HUES64 (cell line): ENCODE results near the gene GPAT2.
"Not testable (repeated sequence)": the region's sequence is repeated elsewhere in the genome, so short reads cannot be mapped to it uniquely, and the experiment has no call there.

Experiments
- H3K27ac ChIP-seq: 2 replicates; pipeline ENCODE4 v1.7.0; 2013; ENCODE audit warnings: low read depth, low read length, inconsistent platforms
- H3K27me3 ChIP-seq: 2 replicates; pipeline ENCODE4 v1.6.1; 2013; ENCODE audit warnings: mild to moderate bottlenecking, low read length; ENCODE audit not compliant: insufficient read depth
- H3K36me3 ChIP-seq: 2 replicates; pipeline ENCODE4 v1.6.1; 2013; ENCODE audit warnings: mild to moderate bottlenecking, low read length; ENCODE audit not compliant: insufficient read depth
- H3K4me1 ChIP-seq: 2 replicates; pipeline ENCODE4 v1.6.1; 2013; ENCODE audit warnings: mild to moderate bottlenecking, low read length, moderate library complexity; ENCODE audit not compliant: insufficient read depth
- H3K4me3 ChIP-seq: 2 replicates; pipeline ENCODE4 v1.5.1; 2013; ENCODE audit warnings: mild to moderate bottlenecking, low read length, moderate library complexity
- H3K9ac ChIP-seq: 2 replicates; pipeline ENCODE4 v1.6.1; 2013; ENCODE audit warnings: mild to moderate bottlenecking, low read depth, low read length
- H3K9me3 ChIP-seq: 2 replicates; pipeline ENCODE4 v1.6.1; 2013; ENCODE audit warnings: low read depth, low read length; ENCODE audit not compliant: insufficient read depth
- WGBS: fragments of 150-250, 120-280 bp; methylation state at CpG from one replicate; pipeline ENCODE4 v1.1.7; 2013; ENCODE audit warnings: missing lambda C conversion rate; 5-methylcytosine and 5-hydroxymethylcytosine counted together

GPAT2 gene

GRCh38 chr2:96071977-96072491, 37.3 kb upstream of the GPAT2 start:
- not testable (repeated sequence) for H3K27me3 ChIP-seq, H3K9ac ChIP-seq, H3K4me1 ChIP-seq, H3K4me3 ChIP-seq, H3K9me3 ChIP-seq, H3K36me3 ChIP-seq, H3K27ac ChIP-seq
- 81% methylated on average over 8 of the region's 8 CpGs for WGBS

- not testable (repeated sequence) for H3K36me3 ChIP-seq, H3K9me3 ChIP-seq, H3K4me1 ChIP-seq, H3K27me3 ChIP-seq, H3K27ac ChIP-seq, H3K9ac ChIP-seq, H3K4me3 ChIP-seq
- WGBS: 91% methylated on average over 15 of the region's 16 CpGs
Observed at GRCh38 chr2:96071087-96071976, 36.6 kb upstream of the GPAT2 start.

- not testable (repeated sequence) for H3K27ac ChIP-seq, H3K4me1 ChIP-seq, H3K36me3 ChIP-seq, H3K4me3 ChIP-seq, H3K9me3 ChIP-seq, H3K9ac ChIP-seq, H3K27me3 ChIP-seq
- WGBS: 89% methylated on average over 5 of the region's 5 CpGs
Observed at GRCh38 chr2:96070351-96070750, 35.6 kb upstream of the GPAT2 start.

- WGBS: 83% methylated on average over 6 of the region's 8 CpGs
- H3K4me3 ChIP-seq: not testable (repeated sequence)
Observed at GRCh38 chr2:96069878-96070277, 35.2 kb upstream of the GPAT2 start.

GRCh38 chr2:96067902-96068581, 33.3 kb upstream of the GPAT2 start:
- not testable (repeated sequence) for H3K27ac ChIP-seq, H3K4me3 ChIP-seq, H3K36me3 ChIP-seq, H3K9me3 ChIP-seq, H3K4me1 ChIP-seq, H3K27me3 ChIP-seq, H3K9ac ChIP-seq
- 70% methylated on average over 7 of the region's 9 CpGs for WGBS

More at GRCh38 chr2:96069878-96070277, 35.2 kb upstream of the GPAT2 start:
- H3K27me3 ChIP-seq, H3K4me1 ChIP-seq, H3K9ac ChIP-seq, H3K36me3 ChIP-seq, H3K9me3 ChIP-seq, H3K27ac ChIP-seq: not testable (repeated sequence)

- WGBS: 79% methylated on average over 2 of the region's 2 CpGs
- H3K36me3 ChIP-seq, H3K4me1 ChIP-seq, H3K27me3 ChIP-seq, H3K4me3 ChIP-seq, H3K27ac ChIP-seq, H3K9ac ChIP-seq, H3K9me3 ChIP-seq: not testable (repeated sequence)
Observed at GRCh38 chr2:96067098-96067660, 32.5 kb upstream of the GPAT2 start.

GRCh38 chr2:96066511-96066910, 31.8 kb upstream of the GPAT2 start:
- not testable (repeated sequence) for H3K9ac ChIP-seq, H3K27me3 ChIP-seq, H3K27ac ChIP-seq, H3K9me3 ChIP-seq, H3K36me3 ChIP-seq, H3K4me1 ChIP-seq, H3K4me3 ChIP-seq
- 82% methylated on average over 4 of the region's 7 CpGs for WGBS

GRCh38 chr2:96065954-96066353, 31.2 kb upstream of the GPAT2 start:
- 96% methylated on average over 4 of the region's 4 CpGs for WGBS
- not testable (repeated sequence) for H3K9ac ChIP-seq, H3K27ac ChIP-seq, H3K4me1 ChIP-seq, H3K36me3 ChIP-seq, H3K9me3 ChIP-seq, H3K27me3 ChIP-seq, H3K4me3 ChIP-seq

- no peaks in the 10 kb centered on the region for H3K27me3 ChIP-seq
- whole genome bisulfite sequencing: 95% methylated on average over 4 of the region's 4 CpGs
- no peak overlapping the region for H3K27ac ChIP-seq
- no peaks in the 10 kb centered on the region for H3K9me3 ChIP-seq
- no peak overlapping the region for H3K4me3 ChIP-seq
- H3K36me3 ChIP-seq: no peaks in the 10 kb centered on the region
- H3K9ac ChIP-seq: no peak overlapping the region
- H3K4me1 ChIP-seq: peaks cover 4% of the 10 kb centered on the region; the same call in 1 of the 2 replicates
Observed at GRCh38 chr2:96065381-96065930, 30.7 kb upstream of the GPAT2 start.

GRCh38 chr2:96064760-96065159, 30.0 kb upstream of the GPAT2 start:
- not testable (repeated sequence) for H3K27ac ChIP-seq, H3K4me3 ChIP-seq, H3K27me3 ChIP-seq, H3K9me3 ChIP-seq, H3K36me3 ChIP-seq, H3K9ac ChIP-seq, H3K4me1 ChIP-seq

- not testable (repeated sequence) for H3K4me1 ChIP-seq, H3K27me3 ChIP-seq
- 92% methylated on average over 1 of the region's 3 CpGs for WGBS
Observed at GRCh38 chr2:96064047-96064675, 29.4 kb upstream of the GPAT2 start.

More at GRCh38 chr2:96064047-96064675, 29.4 kb upstream of the GPAT2 start:
- not testable (repeated sequence) for H3K27ac ChIP-seq, H3K36me3 ChIP-seq, H3K4me3 ChIP-seq, H3K9me3 ChIP-seq, H3K9ac ChIP-seq
